Measurements from ENCODE around the gene GLIS1.
"Not testable (repeated sequence)": the region's sequence is repeated elsewhere in the genome, so short reads cannot be mapped to it uniquely, and the experiment has no call there.

Gene GLIS1

GRCh38 chr1:53558739-53559315 is 180.1 kb downstream of the GLIS1 start:
- TF ChIP-seq, protein P1, sequence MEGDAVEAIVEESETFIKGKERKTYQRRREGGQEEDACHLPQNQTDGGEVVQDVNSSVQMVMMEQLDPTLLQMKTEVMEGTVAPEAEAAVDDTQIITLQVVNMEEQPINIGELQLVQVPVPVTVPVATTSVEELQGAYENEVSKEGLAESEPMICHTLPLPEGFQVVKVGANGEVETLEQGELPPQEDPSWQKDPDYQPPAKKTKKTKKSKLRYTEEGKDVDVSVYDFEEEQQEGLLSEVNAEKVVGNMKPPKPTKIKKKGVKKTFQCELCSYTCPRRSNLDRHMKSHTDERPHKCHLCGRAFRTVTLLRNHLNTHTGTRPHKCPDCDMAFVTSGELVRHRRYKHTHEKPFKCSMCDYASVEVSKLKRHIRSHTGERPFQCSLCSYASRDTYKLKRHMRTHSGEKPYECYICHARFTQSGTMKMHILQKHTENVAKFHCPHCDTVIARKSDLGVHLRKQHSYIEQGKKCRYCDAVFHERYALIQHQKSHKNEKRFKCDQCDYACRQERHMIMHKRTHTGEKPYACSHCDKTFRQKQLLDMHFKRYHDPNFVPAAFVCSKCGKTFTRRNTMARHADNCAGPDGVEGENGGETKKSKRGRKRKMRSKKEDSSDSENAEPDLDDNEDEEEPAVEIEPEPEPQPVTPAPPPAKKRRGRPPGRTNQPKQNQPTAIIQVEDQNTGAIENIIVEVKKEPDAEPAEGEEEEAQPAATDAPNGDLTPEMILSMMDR (conservative IDR thresholded peaks at IDR 0.05), result no peak
- no peak for TF ChIP-seq ZFX (IDR thresholded peaks at IDR 0.05)
- H3K27ac ChIP-seq, result no peak overlapping the region

DNA sequence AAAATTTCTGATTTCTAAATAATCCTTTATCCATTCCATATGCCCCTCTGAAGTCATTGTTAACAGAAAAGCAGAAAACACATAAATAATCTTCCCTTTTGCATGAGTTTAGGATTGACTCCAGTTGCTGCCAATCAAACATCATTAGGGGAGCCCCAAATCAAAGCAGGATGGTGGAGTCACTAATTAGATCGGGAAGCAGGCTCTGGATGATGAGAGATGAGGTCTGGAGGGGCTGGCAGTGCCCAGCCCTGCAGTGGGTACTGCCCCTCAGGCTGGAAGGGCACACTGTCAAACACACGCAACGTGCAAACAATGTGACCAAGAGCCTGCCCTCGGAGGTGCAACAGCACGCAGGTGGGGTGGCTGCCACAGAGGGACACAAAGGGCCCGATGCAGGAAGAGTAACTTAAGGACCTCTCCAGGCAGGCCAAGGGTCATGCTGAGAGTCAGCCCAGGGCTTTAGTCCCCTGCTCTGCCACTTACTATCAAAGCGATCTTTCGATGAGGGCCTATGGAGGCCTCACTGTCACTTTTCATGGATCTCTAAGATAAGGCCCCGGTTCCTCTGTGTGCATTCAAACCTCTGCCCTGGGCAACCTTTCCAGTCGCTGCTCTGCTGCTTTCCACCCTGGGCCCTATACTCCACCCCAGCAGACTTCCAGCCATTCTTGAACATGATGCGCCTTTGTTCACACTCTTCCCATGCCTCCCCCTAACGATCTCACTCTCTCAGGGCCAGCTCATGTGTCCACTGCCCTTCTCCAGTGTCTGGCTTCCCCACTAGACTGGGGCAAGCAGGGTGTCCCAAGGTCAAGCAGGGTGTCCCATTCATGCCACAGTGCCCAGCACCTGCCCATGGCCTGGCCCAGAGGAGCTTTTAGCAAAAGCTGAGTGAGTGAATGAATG is 180.9 kb downstream of the GLIS1 start:
- no peak for TF ChIP-seq ZFX (IDR thresholded peaks at IDR 0.05)
- TF ChIP-seq, protein P1 (conservative IDR thresholded peaks at IDR 0.05), result no peak
- no peak overlapping the region for H3K27ac ChIP-seq

GRCh38 chr1:53557369-53557768 is 181.6 kb downstream of the GLIS1 start:
- H3K27ac ChIP-seq, result no peak overlapping the region
- TF ChIP-seq, protein P1 (conservative IDR thresholded peaks at IDR 0.05), result no peak
- no peak for TF ChIP-seq ZFX (IDR thresholded peaks at IDR 0.05)

GRCh38 chr1:53556657-53557227 is 182.2 kb downstream of the GLIS1 start:
- TF ChIP-seq ZFX (IDR thresholded peaks at IDR 0.05), result no peak
- TF ChIP-seq, protein P1 (conservative IDR thresholded peaks at IDR 0.05), result no peak
- no peak overlapping the region for H3K27ac ChIP-seq

DNA sequence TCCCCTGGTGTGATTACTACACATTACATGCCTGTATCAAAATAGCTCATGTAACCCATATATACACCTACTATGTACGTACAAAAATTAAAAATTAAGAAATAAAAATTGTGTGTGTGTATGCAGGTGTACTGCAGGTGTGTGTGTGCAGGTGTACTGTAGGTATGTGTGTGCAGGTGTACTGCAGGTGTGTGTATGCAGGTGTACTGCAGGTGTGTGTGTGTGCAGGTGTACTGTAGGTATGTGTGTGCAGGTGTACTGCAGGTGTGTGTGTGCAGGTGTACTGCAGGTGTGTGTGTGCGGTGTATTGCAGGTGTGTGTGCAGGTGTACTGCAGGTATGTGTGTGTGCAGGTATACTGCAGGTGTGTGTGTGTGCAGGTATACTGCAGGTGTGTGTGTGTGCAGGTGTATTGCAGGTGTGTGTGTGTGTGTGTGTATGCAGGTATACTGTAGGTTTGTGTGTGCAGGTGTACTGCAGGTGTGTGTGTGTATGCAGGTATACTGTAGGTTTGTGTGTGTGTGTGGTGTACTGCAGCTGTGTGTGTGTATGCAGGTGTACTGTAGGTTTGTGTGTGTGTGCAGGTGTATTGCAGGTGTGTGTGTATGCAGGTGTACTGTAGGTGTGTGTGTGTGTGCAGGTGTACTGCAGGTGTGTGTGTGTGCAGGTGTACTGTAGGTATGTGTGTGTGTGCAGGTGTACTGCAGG is 183.2 kb downstream of the GLIS1 start:
- H3K27ac ChIP-seq, result not testable (repeated sequence)

GRCh38 chr1:53554592-53555305 is 184.2 kb downstream of the GLIS1 start:
- TF ChIP-seq, protein P1 (conservative IDR thresholded peaks at IDR 0.05), result no peak
- no peak for TF ChIP-seq ZFX (IDR thresholded peaks at IDR 0.05)
- H3K27ac ChIP-seq, result no peak overlapping the region
